Adrenal gland (tissue), 12 donors: Measurements from ENCODE around the gene ANKRD10. TPM values are rescaled to one million over a fixed set of nuclear protein-coding genes. Genes with fewer than 3 reads are reported as not detected.

Source experiments
- DNase-seq, 7 donors: peaks; one replicate each; pipeline ENCODE4 v3.0.0-alpha.2; 2019 to 2020
- H3K27ac ChIP-seq, 5 donors: fragments of 200-600 bp; sonication (generic) in 4 of 5; 1 replicate in 3 of 5; 2 replicates in 2 of 5; pipeline versions ENCODE4 v1.5.1 to v1.8.0; 2016 to 2020; ENCODE audit warnings: mild to moderate bottlenecking in 1 of 5
- H3K27me3 ChIP-seq: fragments of 200-600 bp; 2 replicates; pipeline ENCODE4 v1.8.0; 2021
- H3K36me3 ChIP-seq, 2 donors: fragments of 200-600 bp; replicated peaks in 1 of 2; 1 replicate in 1 of 2; 2 replicates in 1 of 2; pipeline versions ENCODE4 v1.5.1 to v1.8.0; 2018 to 2022
- H3K4me1 ChIP-seq, 2 donors: fragments of 200-600 bp; replicated peaks in 1 of 2; 1 replicate in 1 of 2; 2 replicates in 1 of 2; pipeline versions ENCODE4 v1.5.1 to v1.8.0; 2018 to 2021
- H3K4me3 ChIP-seq, 4 donors: fragments of 200-600 bp; sonication (generic) in 3 of 4; one replicate each; pipeline ENCODE4 v1.5.1; 2016 to 2018
- H3K9me3 ChIP-seq, 3 donors: fragments of 200-600 bp; sonication (generic) in 1 of 3; replicated peaks in 1 of 3; 1 replicate in 2 of 3; 2 replicates in 1 of 3; pipeline versions ENCODE4 v1.5.1 to v1.8.0; 2016 to 2021
- POLR2A ChIP-seq, 2 donors: fragments of 450-650 bp; IDR thresholded peaks; one replicate each; pipeline ENCODE4 v1.6.1; 2017; ENCODE audit warnings: antibody characterized with exemption in 2 of 2, mild to moderate bottlenecking in 2 of 2, moderate library complexity in 1 of 2
- WGBS, 4 donors: extraction: QIAGEN DNeasy Blood & Tissue Kit in 2 of 4; methylation state at CpG; one replicate each; pipeline versions ENCODE4 v1.1.5 to v1.1.7; 2013 to 2017; 5-methylcytosine and 5-hydroxymethylcytosine counted together
- intact Hi-C, 2 donors: fragments of 100-400 bp; cut with DNase I; formaldehyde crosslinking; loops; one replicate each; pipeline versions ENCODE4 v1.14.1 to v1.15.0; 2022 to 2023
- polyA plus RNA-seq, 3 donors: library from polyadenylated mRNA; stranded (reverse); fragments of 200-250 nt in 2 of 3; fragments of 350-450 nt in 1 of 3; fragmentation: Illumina TruSeq in 1 of 3; extraction: RNeasy Lipid Tissue Mini Kit (QIAGEN cat#74804) in 1 of 3; gene quantifications; one replicate each; pipeline ENCODE4 v1.2.3, GENCODE V29; 2013 to 2014
- total RNA-seq, 9 donors: library from RNA; depleted of rRNA in 4 of 9; stranded (reverse); fragments of >200 nt in 4 of 9; fragments of 120-200 nt in 1 of 9; fragmentation: NEBNext Ultra II Directional in 1 of 9; extraction: Animal tissue kit (Norgen Biotek cat#: 25700) in 1 of 9; gene quantifications; one replicate each; pipeline versions ENCODE4 v1.1.0 to v1.2.4, GENCODE V29; 2013 to 2023
- TF ChIP-seq, protein P1 (sequence below), 6 experiments: fragments of 450-650 bp in 4 of 6; fragments of 200-600 bp in 2 of 6; sonication (generic) in 1 of 6; IDR thresholded peaks; 1 replicate in 5 of 6; 2 replicates in 1 of 6; pipeline versions ENCODE4 v1.5.1 to v1.8.0; 2016 to 2021; ENCODE audit warnings: antibody characterized with exemption in 6 of 6, mild to moderate bottlenecking in 2 of 6, moderate library complexity in 1 of 6
- donor health status: healthy with polysubstance abuse.
- donor health status: Bipolar disorder and iron deficiency.
- donor health status: DM: yes; HTN: yes; CAD: no.
- donor health status: DM: no; HTN: no; CAD: no.
- donor health status: DM: no; HTN: no; CAD: no.
- donor health status: DM: yes; HTN: yes; CAD: no.

Gene ANKRD10
- total and polyA plus RNA-seq, 12 donors: 36.5 to 159 (median 101) TPM

DNA sequence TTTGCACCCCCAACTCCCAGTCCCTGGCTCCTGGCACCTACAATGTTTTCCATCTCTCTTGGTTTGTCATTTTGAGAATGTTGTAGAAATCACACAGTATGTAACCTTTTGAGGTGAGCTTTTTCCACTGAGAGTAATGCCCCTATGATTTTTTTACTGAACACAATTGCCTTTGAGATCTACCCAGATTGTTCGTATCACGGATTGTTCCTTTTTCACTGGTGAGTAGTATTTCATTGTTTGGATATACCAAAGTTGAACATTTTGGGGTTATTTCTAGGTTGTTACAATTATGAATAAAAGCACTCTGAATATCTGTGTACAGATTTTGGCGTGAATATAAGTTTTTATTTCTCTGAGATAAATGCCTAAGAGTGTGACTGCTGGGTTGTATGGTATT lies 17.7 kb upstream of the ANKRD10 start:
- H3K4me3 ChIP-seq: no peak overlapping the region
- peaks cover 0 to 5% (median 0%) of the 10 kb centered on the region in 3 donors for H3K9me3 ChIP-seq
- H3K27me3 ChIP-seq: no peaks in the 10 kb centered on the region
- 75 to 85% (median 84%) methylated on average over 3 of the region's 3 CpGs for WGBS, 4 donors
- no peaks in the 10 kb centered on the region for H3K36me3 ChIP-seq
- no peak for DNase-seq
- intact Hi-C loops: no loop called here
- TF ChIP-seq POLR2A (IDR thresholded peaks at IDR 0.05): no peak
- TF ChIP-seq, protein P1, sequence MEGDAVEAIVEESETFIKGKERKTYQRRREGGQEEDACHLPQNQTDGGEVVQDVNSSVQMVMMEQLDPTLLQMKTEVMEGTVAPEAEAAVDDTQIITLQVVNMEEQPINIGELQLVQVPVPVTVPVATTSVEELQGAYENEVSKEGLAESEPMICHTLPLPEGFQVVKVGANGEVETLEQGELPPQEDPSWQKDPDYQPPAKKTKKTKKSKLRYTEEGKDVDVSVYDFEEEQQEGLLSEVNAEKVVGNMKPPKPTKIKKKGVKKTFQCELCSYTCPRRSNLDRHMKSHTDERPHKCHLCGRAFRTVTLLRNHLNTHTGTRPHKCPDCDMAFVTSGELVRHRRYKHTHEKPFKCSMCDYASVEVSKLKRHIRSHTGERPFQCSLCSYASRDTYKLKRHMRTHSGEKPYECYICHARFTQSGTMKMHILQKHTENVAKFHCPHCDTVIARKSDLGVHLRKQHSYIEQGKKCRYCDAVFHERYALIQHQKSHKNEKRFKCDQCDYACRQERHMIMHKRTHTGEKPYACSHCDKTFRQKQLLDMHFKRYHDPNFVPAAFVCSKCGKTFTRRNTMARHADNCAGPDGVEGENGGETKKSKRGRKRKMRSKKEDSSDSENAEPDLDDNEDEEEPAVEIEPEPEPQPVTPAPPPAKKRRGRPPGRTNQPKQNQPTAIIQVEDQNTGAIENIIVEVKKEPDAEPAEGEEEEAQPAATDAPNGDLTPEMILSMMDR (IDR thresholded peaks at IDR 0.05): no peak
- H3K27ac ChIP-seq: no peak overlapping the region
- H3K4me1 ChIP-seq: no peaks in the 10 kb centered on the region

- no peak for DNase-seq
- Histone ChIP-seq H3K4me3 (no peak overlapping the region), H3K27ac (no peak overlapping the region), H3K27me3 (no peaks in the 10 kb centered on the region), H3K4me1 (no peaks in the 10 kb centered on the region), H3K36me3 (no peaks in the 10 kb centered on the region), H3K9me3 (peaks cover 0 to 5% (median 0%) of the 10 kb centered on the region in 3 donors)
- 85 to 92% (median 88%) methylated on average over 2 to 3 of the region's 3 CpGs for WGBS, 4 donors
- intact Hi-C loops: loop anchor here in 1 of 2 donors (10.0 kb wide), 1 partner anchor 296 kb away; no protein-coding TSS in a partner anchor
- no peak for TF ChIP-seq POLR2A (IDR thresholded peaks at IDR 0.05)
- TF ChIP-seq, protein P1 (IDR thresholded peaks at IDR 0.05): no peak
Measured at GRCh38 chr13:110929104-110929777, 14.4 kb upstream of the ANKRD10 start.

- H3K27ac ChIP-seq: no peak overlapping the region
- no peaks in the 10 kb centered on the region for H3K36me3 ChIP-seq
- DNase-seq: no peak
- no peak overlapping the region for H3K4me3 ChIP-seq
- peaks cover 0 to 1% of the 10 kb centered on the region in 2 donors for H3K4me1 ChIP-seq
- H3K27me3 ChIP-seq: no peaks in the 10 kb centered on the region
- TF ChIP-seq, protein P1 (IDR thresholded peaks at IDR 0.05): no peak
- no peak for TF ChIP-seq POLR2A (IDR thresholded peaks at IDR 0.05)
- no peaks in the 10 kb centered on the region for H3K9me3 ChIP-seq
- intact Hi-C loops: loop anchor here in 1 of 2 donors (10.0 kb wide), 1 partner anchor 300 kb away; no protein-coding TSS in a partner anchor
- 75 to 81% (median 79%) methylated on average over 8 of the region's 8 CpGs for WGBS, 4 donors
Measured at GRCh38 chr13:110925023-110925612, 10.2 kb upstream of the ANKRD10 start.

DNA sequence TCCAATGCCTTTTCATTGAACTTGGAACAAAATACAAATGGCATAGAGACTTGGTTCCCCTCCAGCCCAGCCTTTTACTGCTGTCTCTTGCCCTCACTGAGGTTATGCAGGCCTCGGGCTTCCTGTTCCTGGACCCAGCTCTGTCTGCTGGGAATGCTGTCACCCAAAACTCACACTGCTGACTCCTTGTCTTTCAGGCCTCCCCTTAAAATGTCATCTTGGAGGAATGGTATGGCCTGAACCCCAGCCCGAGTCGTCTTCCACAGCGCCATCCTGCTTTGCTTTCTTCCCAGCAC lies 9.7 kb upstream of the ANKRD10 start:
- H3K9me3 ChIP-seq: no peaks in the 10 kb centered on the region
- peaks cover 0 to 4% of the 10 kb centered on the region in 2 donors for H3K4me1 ChIP-seq
- H3K36me3 ChIP-seq: no peaks in the 10 kb centered on the region
- no peaks in the 10 kb centered on the region for H3K27me3 ChIP-seq
- WGBS, 4 donors: 87 to 91% (median 88%) methylated on average over 4 of the region's 4 CpGs
- TF ChIP-seq, protein P1 (IDR thresholded peaks at IDR 0.05): no peak
- no peak for TF ChIP-seq POLR2A (IDR thresholded peaks at IDR 0.05)
- no peak for DNase-seq
- no peak overlapping the region for H3K27ac ChIP-seq
- intact Hi-C loops: loop anchor here (5.0 to 10.0 kb wide), 3 partner anchors 123 to 300 kb away; no protein-coding TSS in a partner anchor
- H3K4me3 ChIP-seq: no peak overlapping the region
